ENCODE measurements around the gene FAM136A. TPM values are rescaled to one million over a fixed set of nuclear protein-coding genes. Genes with fewer than 3 reads are reported as not detected.

FAM136A gene
- total and polyA plus RNA-seq, 10 of the 15 experiments (the other 5 are each of a cell fraction or from before 2014, with no cell fraction given), result 69.3 to 173 (median 107) TPM

GRCh38 chr2:70331012-70331411 lies 29.1 kb upstream of the FAM136A start:
- H3K36me3 ChIP-seq (ENCODE audit: control insufficient read depth in 2 of 2, insufficient read depth in 2 of 2, low read length in 1 of 2), result no peaks in the 10 kb centered on the region
- no peak overlapping the region for H3K4me2 ChIP-seq (ENCODE audit: control insufficient read depth, insufficient read depth)
- no peaks in the 10 kb centered on the region for H3K4me1 ChIP-seq (ENCODE audit: control insufficient read depth, insufficient read depth, low read length)
- ChIA-PET POLR2A (no interaction called here), RAD21 (ENCODE audit: unreplicated experiment) (no interaction called here), SMC1A (ENCODE audit: uncharacterized antibody, unreplicated experiment) (no interaction called here), CTCF (interaction anchor here (0.7 kb wide), 1 partner anchor 69 kb away, joined by 4 read pairs; no protein-coding TSS in a partner anchor)
- H3K27ac ChIP-seq (ENCODE audit: control insufficient read depth, insufficient read depth), result no peak overlapping the region
- H3K27me3 ChIP-seq (replicated peaks in 1 of 2; ENCODE audit: control insufficient read depth in 2 of 2, insufficient read depth in 2 of 2, low read length in 1 of 2), result peaks cover 0 to 3% of the 10 kb centered on the region in 2 experiments; a peak in 2 of 4 replicates
- H3K79me2 ChIP-seq (ENCODE audit: control insufficient read depth, insufficient read depth, low read length), result no peaks in the 10 kb centered on the region
- BruUV-seq (replicated peaks), result no TSS peak
- ATAC-seq, result no peak
- TF ChIP-seq POLR2AphosphoS2 (IDR thresholded peaks at IDR 0.05; ENCODE audit: low read depth, low read length) (no peak), SUPT20H (IDR thresholded peaks at IDR 0.05; ENCODE audit: borderline replicate concordance, control insufficient read depth, low read depth, low read length) (no peak), SMC3 (IDR thresholded peaks at IDR 0.05; ENCODE audit: borderline replicate concordance, low read length) (no peak), NR2C2 (IDR thresholded peaks at IDR 0.05; ENCODE audit: borderline replicate concordance, control insufficient read depth, insufficient read length, low read depth) (no peak), NFXL1 (IDR thresholded peaks at IDR 0.05; ENCODE audit: borderline replicate concordance) (no peak), REST (IDR thresholded peaks at IDR 0.05; ENCODE audit: low read depth, low read length) (no peak), NFIC (IDR thresholded peaks at IDR 0.05; ENCODE audit: low read depth, low read length) (no peak), DPF2 (IDR thresholded peaks at IDR 0.05) (no peak), CBFB (IDR thresholded peaks at IDR 0.05; ENCODE audit: low read depth) (no peak), CEBPZ (IDR thresholded peaks at IDR 0.05; ENCODE audit: low read depth, low read length) (no peak), JUND (IDR thresholded peaks at IDR 0.05; ENCODE audit: low read depth, low read length) (no peak), HDAC2 (IDR thresholded peaks at IDR 0.05) (no peak), KDM1A (IDR thresholded peaks at IDR 0.05; ENCODE audit: borderline replicate concordance) (no peak), NFYA (IDR thresholded peaks at IDR 0.05; ENCODE audit: borderline replicate concordance, low read depth, low read length) (no peak), USF2 (IDR thresholded peaks at IDR 0.05; ENCODE audit: borderline replicate concordance, low read depth, low read length) (no peak)
- no peak overlapping the region for H2AFZ ChIP-seq (ENCODE audit: control insufficient read depth, low read depth, low read length)
- in situ Hi-C loops (cut with MboI) (no loop called here), intact Hi-C loops (cut with micrococcal nuclease; ENCODE audit: unreplicated experiment) (no loop called here)
- no peak overlapping the region for H3K9ac ChIP-seq (ENCODE audit: control insufficient read depth, insufficient read depth, low read length)
- 23% methylated on average over 7 of the region's 7 CpGs for WGBS (ENCODE audit: insufficient coverage, insufficient replicate concordance, low lambda C conversion rate, missing lambda C conversion rate)
- no peak for DNase-seq (ENCODE audit: low read depth, low spot score)
- H3K4me3 ChIP-seq, result no peak overlapping the region
- no peak for FAIRE-seq
- no peaks in the 10 kb centered on the region for H4K20me1 ChIP-seq (ENCODE audit: control insufficient read depth, insufficient read depth)
- no peaks in the 10 kb centered on the region for H3K9me3 ChIP-seq (replicated peaks; ENCODE audit: control insufficient read depth, insufficient read depth, low read length)
